ENCODE results near the gene ALDH1L2.
"Not testable (repeated sequence)": the region's sequence is repeated elsewhere in the genome, so short reads cannot be mapped to it uniquely, and the experiment has no call there.

Gene ALDH1L2

DNA sequence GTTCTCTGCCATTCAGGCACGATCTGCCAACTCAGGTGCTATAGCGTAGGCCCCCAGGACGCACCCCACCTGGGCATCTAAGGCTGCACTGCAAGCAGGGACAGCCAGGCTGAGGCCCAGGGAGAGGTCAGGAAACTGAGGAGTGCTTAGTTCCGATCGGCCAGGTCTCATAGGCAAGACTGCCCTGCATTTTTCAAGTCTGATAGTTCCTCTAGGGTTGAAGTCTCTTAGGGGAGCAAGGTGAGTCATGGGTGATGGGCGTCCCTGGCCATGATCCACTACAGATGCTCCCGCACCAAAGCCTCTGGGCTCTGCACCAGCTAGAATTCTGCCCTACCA lies 84.9 kb downstream of the ALDH1L2 start:
- H3K27ac ChIP-seq (ENCODE audit: low read depth, low read length) = no peak overlapping the region
- H3K4me3 ChIP-seq (ENCODE audit: low read depth in 1 of 2, low read length in 2 of 2) = no peak overlapping the region
- no peaks in the 10 kb centered on the region for H3K27me3 ChIP-seq (ENCODE audit: control insufficient read depth in 1 of 2, insufficient read depth in 2 of 2, low read length in 2 of 2)
- no peak overlapping the region for H3K9ac ChIP-seq (ENCODE audit: low read length)
- no peaks in the 10 kb centered on the region for H3K9me3 ChIP-seq (ENCODE audit: low read length)
- H3K36me3 ChIP-seq (ENCODE audit: insufficient read depth, low read length) = peaks cover 53% of the 10 kb centered on the region
- H3K4me1 ChIP-seq (ENCODE audit: insufficient read depth, low read length) = no peaks in the 10 kb centered on the region

DNA sequence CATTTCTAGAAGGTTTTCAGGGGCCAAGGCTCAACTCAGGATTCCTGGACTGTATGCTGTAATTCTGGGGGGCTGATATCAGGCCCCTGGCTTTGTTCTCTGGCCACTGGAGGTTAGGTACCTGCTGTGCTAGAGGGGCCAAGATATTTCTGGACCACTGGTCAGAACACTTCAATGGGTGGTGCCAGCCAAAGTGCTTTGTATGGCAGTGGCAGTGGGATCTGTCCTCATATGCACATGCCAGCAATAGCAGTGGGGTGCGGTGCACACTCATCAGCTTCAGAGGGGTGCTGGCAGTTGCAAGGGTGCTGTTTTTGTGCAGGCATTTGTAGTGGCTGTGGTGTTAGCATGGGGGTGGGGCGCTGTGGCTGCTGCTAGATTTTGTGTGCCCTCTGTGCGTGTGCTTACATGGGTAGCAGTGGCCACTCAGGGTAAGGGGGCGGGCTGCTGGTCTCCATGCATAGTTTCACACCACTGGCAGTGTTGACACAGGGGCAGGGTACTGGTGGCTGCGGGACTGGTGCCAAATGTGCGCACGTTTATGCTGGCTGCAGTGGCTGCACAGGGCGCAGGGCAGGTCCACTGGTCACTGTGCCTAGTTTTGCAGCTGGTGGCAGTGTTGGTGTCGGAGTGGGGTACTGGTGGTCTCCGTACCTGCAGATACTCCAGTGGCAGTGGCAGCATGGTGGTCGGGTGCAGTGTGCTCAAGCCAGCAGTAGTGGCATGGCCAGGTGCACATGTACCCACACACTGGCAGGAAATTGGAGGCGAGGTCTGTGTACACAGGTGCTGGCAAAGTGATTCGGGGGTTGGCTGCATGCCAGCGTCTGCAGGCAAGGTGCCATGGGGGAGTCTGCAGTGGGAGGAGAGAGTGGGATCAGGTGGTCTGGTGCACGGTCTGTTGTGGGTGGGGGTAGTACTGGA lies 85.6 kb downstream of the ALDH1L2 start:
- no peaks in the 10 kb centered on the region for H3K9me3 ChIP-seq (ENCODE audit: low read length)
- no peak overlapping the region for H3K9ac ChIP-seq (ENCODE audit: low read length)
- H3K27ac ChIP-seq (ENCODE audit: low read depth, low read length) = no peak overlapping the region
- H3K4me3 ChIP-seq (ENCODE audit: low read depth in 1 of 2, low read length in 2 of 2) = no peak overlapping the region
- peaks cover 53% of the 10 kb centered on the region for H3K36me3 ChIP-seq (ENCODE audit: insufficient read depth, low read length)
- no peaks in the 10 kb centered on the region for H3K4me1 ChIP-seq (ENCODE audit: insufficient read depth, low read length)
- no peaks in the 10 kb centered on the region for H3K27me3 ChIP-seq (ENCODE audit: control insufficient read depth in 1 of 2, insufficient read depth in 2 of 2, low read length in 2 of 2)

GRCh38 chr12:104997541-104997940 lies 86.7 kb downstream of the ALDH1L2 start:
- Histone ChIP-seq H3K9me3 (ENCODE audit: low read length) (no peaks in the 10 kb centered on the region), H3K36me3 (ENCODE audit: insufficient read depth, low read length) (peaks cover 55% of the 10 kb centered on the region), H3K4me1 (ENCODE audit: insufficient read depth, low read length) (no peaks in the 10 kb centered on the region), H3K27ac (ENCODE audit: low read depth, low read length) (no peak overlapping the region), H3K9ac (ENCODE audit: low read length) (no peak overlapping the region), H3K4me3 (ENCODE audit: low read depth in 1 of 2, low read length in 2 of 2) (no peak overlapping the region), H3K27me3 (ENCODE audit: control insufficient read depth in 1 of 2, insufficient read depth in 2 of 2, low read length in 2 of 2) (no peaks in the 10 kb centered on the region)

- no peak overlapping the region for H3K9ac ChIP-seq (ENCODE audit: low read length)
- H3K9me3 ChIP-seq (ENCODE audit: low read length) = no peaks in the 10 kb centered on the region
- H3K36me3 ChIP-seq (ENCODE audit: insufficient read depth, low read length) = peaks cover 48% of the 10 kb centered on the region
- no peak overlapping the region for H3K4me3 ChIP-seq (ENCODE audit: low read depth in 1 of 2, low read length in 2 of 2)
- no peaks in the 10 kb centered on the region for H3K4me1 ChIP-seq (ENCODE audit: insufficient read depth, low read length)
- no peaks in the 10 kb centered on the region for H3K27me3 ChIP-seq (ENCODE audit: control insufficient read depth in 1 of 2, insufficient read depth in 2 of 2, low read length in 2 of 2)
- H3K27ac ChIP-seq (ENCODE audit: low read depth, low read length) = no peak overlapping the region
Measured at GRCh38 chr12:104994336-104994735, 89.9 kb downstream of the ALDH1L2 start.

DNA sequence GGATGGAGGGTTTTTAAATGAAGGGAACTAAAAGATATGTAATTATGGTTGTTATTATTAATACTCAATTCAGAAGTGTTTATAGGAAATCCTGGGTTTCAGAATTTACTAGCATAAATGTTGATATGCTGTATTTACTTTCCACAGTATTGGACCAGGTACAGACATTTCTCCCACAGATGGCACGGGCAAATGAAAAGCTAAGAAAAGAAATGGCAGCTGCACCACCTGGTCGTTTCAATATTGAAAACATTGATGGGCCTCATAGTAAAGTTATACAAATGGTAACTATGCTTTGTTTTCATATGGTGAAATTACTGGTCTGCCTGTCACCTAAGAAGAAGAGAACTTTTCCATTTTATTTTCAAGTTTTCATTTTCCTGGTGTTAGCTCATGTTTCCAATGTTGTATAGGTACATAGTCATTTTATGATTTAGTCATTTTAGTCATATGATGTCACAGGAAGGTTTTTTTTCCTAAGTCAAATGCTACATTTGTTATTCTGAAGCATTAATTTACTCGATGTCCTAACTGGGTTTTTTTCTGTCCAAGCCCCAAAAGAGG lies 92.6 kb downstream of the ALDH1L2 start:
- H3K9me3 ChIP-seq (ENCODE audit: low read length) = no peaks in the 10 kb centered on the region

DNA sequence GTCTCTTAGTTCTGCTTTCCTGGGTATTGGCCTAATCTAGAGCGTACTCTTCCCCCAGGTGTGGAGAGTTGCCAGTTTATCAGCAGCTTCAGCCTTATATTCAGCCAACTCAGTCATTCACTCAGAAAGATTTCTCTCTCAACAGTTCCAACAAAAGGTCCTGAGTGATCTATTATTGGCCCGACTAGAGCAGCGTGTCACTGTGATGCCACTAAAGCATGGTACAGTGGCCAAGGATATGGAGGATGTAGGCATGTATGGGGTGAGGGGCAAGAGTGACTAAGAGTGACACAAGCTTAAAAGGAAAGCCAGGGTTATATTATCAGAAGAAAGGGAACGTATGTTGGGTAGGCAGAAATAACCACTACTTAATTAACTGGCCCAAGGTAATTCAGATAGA lies 93.3 kb downstream of the ALDH1L2 start:
- Histone ChIP-seq H3K9ac (ENCODE audit: low read length) (no peak overlapping the region), H3K4me1 (ENCODE audit: insufficient read depth, low read length) (peaks cover 15% of the 10 kb centered on the region), H3K9me3 (ENCODE audit: low read length) (no peaks in the 10 kb centered on the region), H3K36me3 (ENCODE audit: insufficient read depth, low read length) (peaks cover 35% of the 10 kb centered on the region), H3K4me3 (ENCODE audit: low read depth in 1 of 2, low read length in 2 of 2) (no peak overlapping the region), H3K27me3 (ENCODE audit: control insufficient read depth in 1 of 2, insufficient read depth in 2 of 2, low read length in 2 of 2) (no peaks in the 10 kb centered on the region), H3K27ac (ENCODE audit: low read depth, low read length) (no peak overlapping the region)

More for the DNA sequence above, 92.6 kb downstream of the ALDH1L2 start:
- Histone ChIP-seq H3K36me3 (ENCODE audit: insufficient read depth, low read length) (peaks cover 37% of the 10 kb centered on the region), H3K27me3 (ENCODE audit: control insufficient read depth in 1 of 2, insufficient read depth in 2 of 2, low read length in 2 of 2) (no peaks in the 10 kb centered on the region), H3K27ac (ENCODE audit: low read depth, low read length) (no peak overlapping the region), H3K4me3 (ENCODE audit: low read depth in 1 of 2, low read length in 2 of 2) (no peak overlapping the region), H3K9ac (ENCODE audit: low read length) (no peak overlapping the region), H3K4me1 (ENCODE audit: insufficient read depth, low read length) (peaks cover 14% of the 10 kb centered on the region)

GRCh38 chr12:104986022-104986941 lies 98.0 kb downstream of the ALDH1L2 start, which contains the start of gene NOPCHAP1:
TSS of gene NOPCHAP1 (plus strand) at chr12:104986316. CDS start at chr12:104986353, 37 bp downstream.
- no peaks in the 10 kb centered on the region for H3K36me3 ChIP-seq (ENCODE audit: insufficient read depth, low read length)
- H3K4me1 ChIP-seq (ENCODE audit: insufficient read depth, low read length) = peaks cover 15% of the 10 kb centered on the region
- H3K27ac ChIP-seq (ENCODE audit: low read depth, low read length) = peak within 1 kb of the TSS; percentile 95
- no peaks in the 10 kb centered on the region for H3K27me3 ChIP-seq (ENCODE audit: control insufficient read depth in 1 of 2, insufficient read depth in 2 of 2, low read length in 2 of 2)
- peak within 1 kb of the TSS; percentile 77 to 84 for H3K4me3 ChIP-seq (ENCODE audit: low read depth in 1 of 2, low read length in 2 of 2)
- no peaks in the 10 kb centered on the region for H3K9me3 ChIP-seq (ENCODE audit: low read length)
- peak within 1 kb of the TSS; percentile 37 for H3K9ac ChIP-seq (ENCODE audit: low read length)

GRCh38 chr12:104985206-104985605 lies 99.1 kb downstream of the ALDH1L2 start:
- Histone ChIP-seq H3K4me1 (ENCODE audit: insufficient read depth, low read length) (peaks cover 15% of the 10 kb centered on the region), H3K9me3 (ENCODE audit: low read length) (no peaks in the 10 kb centered on the region), H3K36me3 (ENCODE audit: insufficient read depth, low read length) (no peaks in the 10 kb centered on the region), H3K27me3 (ENCODE audit: control insufficient read depth in 1 of 2, insufficient read depth in 2 of 2, low read length in 2 of 2) (no peaks in the 10 kb centered on the region), H3K4me3 (ENCODE audit: low read depth in 1 of 2, low read length in 2 of 2) (peak overlapping the region in 1 of 2 donors; percentile 84), H3K27ac (ENCODE audit: low read depth, low read length) (no peak overlapping the region), H3K9ac (ENCODE audit: low read length) (no peak overlapping the region)

- not testable (repeated sequence) for H3K9ac ChIP-seq (ENCODE audit: low read length); H3K4me1 ChIP-seq (ENCODE audit: insufficient read depth, low read length); H3K27me3 ChIP-seq (ENCODE audit: control insufficient read depth in 1 of 2, insufficient read depth in 2 of 2, low read length in 2 of 2); H3K4me3 ChIP-seq (ENCODE audit: low read depth in 1 of 2, low read length in 2 of 2); H3K36me3 ChIP-seq (ENCODE audit: insufficient read depth, low read length); H3K9me3 ChIP-seq (ENCODE audit: low read length); H3K27ac ChIP-seq (ENCODE audit: low read depth, low read length)
Measured at GRCh38 chr12:104977688-104978087, 106.6 kb downstream of the ALDH1L2 start.

DNA sequence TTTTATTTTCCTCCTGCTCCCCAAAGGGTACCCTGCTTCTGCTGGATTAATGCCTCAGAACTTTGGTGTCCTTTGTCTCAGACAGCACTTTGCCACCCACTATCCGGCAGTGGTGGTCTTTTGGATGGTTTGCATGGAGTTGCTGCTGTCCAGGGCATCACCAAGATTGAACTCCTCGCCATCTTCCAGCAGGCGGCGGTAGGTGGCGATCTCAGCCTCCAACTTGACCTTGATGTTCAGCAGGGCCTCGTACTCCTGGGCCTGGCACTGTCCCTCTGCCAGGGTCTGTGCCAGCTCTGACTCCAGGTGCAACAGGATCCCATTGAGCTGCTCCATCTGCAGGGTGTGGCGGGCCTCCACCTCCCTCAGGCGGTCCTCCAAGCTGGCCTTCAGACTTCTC lies 107.6 kb downstream of the ALDH1L2 start:
- Histone ChIP-seq H3K36me3 (ENCODE audit: insufficient read depth, low read length) (no peaks in the 10 kb centered on the region), H3K9ac (ENCODE audit: low read length) (no peak overlapping the region), H3K27me3 (ENCODE audit: control insufficient read depth in 1 of 2, insufficient read depth in 2 of 2, low read length in 2 of 2) (no peaks in the 10 kb centered on the region), H3K9me3 (ENCODE audit: low read length) (no peaks in the 10 kb centered on the region), H3K27ac (ENCODE audit: low read depth, low read length) (no peak overlapping the region), H3K4me1 (ENCODE audit: insufficient read depth, low read length) (no peaks in the 10 kb centered on the region), H3K4me3 (ENCODE audit: low read depth in 1 of 2, low read length in 2 of 2) (no peak overlapping the region)

Data from muscle layer of colon (tissue), 2 donors.